Lower leg skin (tissue), 3 donors: ENCODE measurements around the gene C4orf50.

Experiments used
- POLR2A ChIP-seq, 2 donors: fragments of 450-650 bp; IDR thresholded peaks; one replicate each; pipeline ENCODE4 v1.6.1; 2016 to 2017; ENCODE audit warnings: antibody characterized with exemption in 2 of 2, mild to moderate bottlenecking in 1 of 2, moderate library complexity in 1 of 2
- TF ChIP-seq, protein P1 (sequence below), 3 donors: fragments of 450-650 bp; IDR thresholded peaks; one replicate each; pipeline ENCODE4 v1.5.1; 2016; ENCODE audit warnings: antibody characterized with exemption in 3 of 3, mild to moderate bottlenecking in 3 of 3, moderate library complexity in 2 of 3

DNA sequence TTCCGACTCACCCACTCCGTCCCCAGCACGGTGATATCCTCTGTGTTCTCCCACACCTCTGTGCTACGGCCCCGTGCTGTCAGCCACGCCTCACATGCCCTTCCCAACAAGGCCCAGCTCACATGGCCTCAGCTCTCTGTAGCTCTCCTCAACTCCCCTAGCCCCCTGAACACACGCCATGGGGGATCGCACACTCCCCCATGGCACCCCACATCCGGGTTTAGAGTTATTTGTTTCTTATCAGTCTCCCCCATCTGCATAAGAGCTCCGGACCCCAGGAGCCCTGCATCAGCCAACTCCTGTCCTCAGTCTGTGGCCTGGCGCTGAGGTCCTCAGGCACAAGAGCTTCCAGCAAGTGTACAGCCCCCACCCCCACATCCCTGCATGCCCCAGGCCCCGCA lies 7.0 kb downstream of the C4orf50 start:
- TF ChIP-seq, protein P1, sequence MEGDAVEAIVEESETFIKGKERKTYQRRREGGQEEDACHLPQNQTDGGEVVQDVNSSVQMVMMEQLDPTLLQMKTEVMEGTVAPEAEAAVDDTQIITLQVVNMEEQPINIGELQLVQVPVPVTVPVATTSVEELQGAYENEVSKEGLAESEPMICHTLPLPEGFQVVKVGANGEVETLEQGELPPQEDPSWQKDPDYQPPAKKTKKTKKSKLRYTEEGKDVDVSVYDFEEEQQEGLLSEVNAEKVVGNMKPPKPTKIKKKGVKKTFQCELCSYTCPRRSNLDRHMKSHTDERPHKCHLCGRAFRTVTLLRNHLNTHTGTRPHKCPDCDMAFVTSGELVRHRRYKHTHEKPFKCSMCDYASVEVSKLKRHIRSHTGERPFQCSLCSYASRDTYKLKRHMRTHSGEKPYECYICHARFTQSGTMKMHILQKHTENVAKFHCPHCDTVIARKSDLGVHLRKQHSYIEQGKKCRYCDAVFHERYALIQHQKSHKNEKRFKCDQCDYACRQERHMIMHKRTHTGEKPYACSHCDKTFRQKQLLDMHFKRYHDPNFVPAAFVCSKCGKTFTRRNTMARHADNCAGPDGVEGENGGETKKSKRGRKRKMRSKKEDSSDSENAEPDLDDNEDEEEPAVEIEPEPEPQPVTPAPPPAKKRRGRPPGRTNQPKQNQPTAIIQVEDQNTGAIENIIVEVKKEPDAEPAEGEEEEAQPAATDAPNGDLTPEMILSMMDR (IDR thresholded peaks at IDR 0.05) = no peak
- TF ChIP-seq POLR2A (IDR thresholded peaks at IDR 0.05) = no peak
